ENCODE data around the gene BSN. TPM values are rescaled to one million over a fixed set of nuclear protein-coding genes. Genes with fewer than 3 reads are reported as not detected.

Gene BSN
- total and polyA plus RNA-seq, 2 experiments from 2014 or later: 0.50 to 5.1 TPM

DNA sequence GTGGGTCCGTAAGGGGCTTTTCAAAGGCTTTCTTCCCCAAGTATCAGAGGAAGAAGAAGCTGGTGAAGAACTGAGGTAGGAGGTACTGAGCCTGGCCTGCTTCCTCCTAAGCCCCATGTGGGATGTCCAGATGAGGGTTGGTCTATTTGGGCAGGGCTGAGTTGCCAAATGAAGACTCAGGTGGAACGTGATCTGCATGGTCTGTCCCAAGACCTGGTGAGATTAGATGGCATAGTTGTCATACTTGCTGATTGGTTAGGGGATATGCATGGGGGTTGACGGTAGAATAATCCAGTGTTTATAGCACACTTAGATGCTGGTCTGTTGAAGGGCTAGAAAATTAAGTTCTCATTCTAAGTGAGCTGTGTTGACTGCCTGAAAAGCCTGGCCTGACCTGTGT, 36.3 kb upstream of the BSN start:
- peaks cover 2% of the 10 kb centered on the region for H3K27me3 Mint-ChIP-seq (ENCODE audit: insufficient read depth, low read depth, poor library complexity)
- peaks cover 4% of the 10 kb centered on the region for H3K36me3 ChIP-seq (ENCODE audit: insufficient read depth)
- no peak overlapping the region for H3K4me3 Mint-ChIP-seq
- peaks cover 3% of the 10 kb centered on the region; the same call in 1 of the 2 replicates for H3F3A ChIP-seq (replicated peaks; ENCODE audit: low read depth)
- no peak overlapping the region for H3K27ac Mint-ChIP-seq
- no peaks in the 10 kb centered on the region for H3K9me3 Mint-ChIP-seq
- no peaks in the 10 kb centered on the region for H3K27me3 ChIP-seq (ENCODE audit: insufficient read depth)
- H3K4me2 ChIP-seq: no peak overlapping the region
- TF ChIP-seq, protein P1, sequence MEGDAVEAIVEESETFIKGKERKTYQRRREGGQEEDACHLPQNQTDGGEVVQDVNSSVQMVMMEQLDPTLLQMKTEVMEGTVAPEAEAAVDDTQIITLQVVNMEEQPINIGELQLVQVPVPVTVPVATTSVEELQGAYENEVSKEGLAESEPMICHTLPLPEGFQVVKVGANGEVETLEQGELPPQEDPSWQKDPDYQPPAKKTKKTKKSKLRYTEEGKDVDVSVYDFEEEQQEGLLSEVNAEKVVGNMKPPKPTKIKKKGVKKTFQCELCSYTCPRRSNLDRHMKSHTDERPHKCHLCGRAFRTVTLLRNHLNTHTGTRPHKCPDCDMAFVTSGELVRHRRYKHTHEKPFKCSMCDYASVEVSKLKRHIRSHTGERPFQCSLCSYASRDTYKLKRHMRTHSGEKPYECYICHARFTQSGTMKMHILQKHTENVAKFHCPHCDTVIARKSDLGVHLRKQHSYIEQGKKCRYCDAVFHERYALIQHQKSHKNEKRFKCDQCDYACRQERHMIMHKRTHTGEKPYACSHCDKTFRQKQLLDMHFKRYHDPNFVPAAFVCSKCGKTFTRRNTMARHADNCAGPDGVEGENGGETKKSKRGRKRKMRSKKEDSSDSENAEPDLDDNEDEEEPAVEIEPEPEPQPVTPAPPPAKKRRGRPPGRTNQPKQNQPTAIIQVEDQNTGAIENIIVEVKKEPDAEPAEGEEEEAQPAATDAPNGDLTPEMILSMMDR (conservative IDR thresholded peaks at IDR 0.05; ENCODE audit: low read depth in 2 of 2): no peak
- H3K79me2 ChIP-seq (replicated peaks; ENCODE audit: insufficient read depth): peaks cover 36% of the 10 kb centered on the region
- H3K4me3 ChIP-seq: no peak overlapping the region
- H3K4me1 Mint-ChIP-seq: peaks cover 3% of the 10 kb centered on the region; the same call in 2 of the 3 replicates
- peaks cover 14% of the 10 kb centered on the region for H4K20me1 ChIP-seq (replicated peaks; ENCODE audit: insufficient read depth)
- H3K4me1 ChIP-seq (ENCODE audit: insufficient read depth): no peaks in the 10 kb centered on the region
- no peak for ATAC-seq
- no peak overlapping the region for H2AFZ ChIP-seq
- H3K27ac ChIP-seq (ENCODE audit: low read depth): no peak overlapping the region
- no peak for DNase-seq (ENCODE audit: low spot score)
- H3K36me3 Mint-ChIP-seq (ENCODE audit: low read depth): peaks cover 51% of the 10 kb centered on the region
- no peaks in the 10 kb centered on the region for H3K9me2 ChIP-seq (ENCODE audit: insufficient read depth)

DNA sequence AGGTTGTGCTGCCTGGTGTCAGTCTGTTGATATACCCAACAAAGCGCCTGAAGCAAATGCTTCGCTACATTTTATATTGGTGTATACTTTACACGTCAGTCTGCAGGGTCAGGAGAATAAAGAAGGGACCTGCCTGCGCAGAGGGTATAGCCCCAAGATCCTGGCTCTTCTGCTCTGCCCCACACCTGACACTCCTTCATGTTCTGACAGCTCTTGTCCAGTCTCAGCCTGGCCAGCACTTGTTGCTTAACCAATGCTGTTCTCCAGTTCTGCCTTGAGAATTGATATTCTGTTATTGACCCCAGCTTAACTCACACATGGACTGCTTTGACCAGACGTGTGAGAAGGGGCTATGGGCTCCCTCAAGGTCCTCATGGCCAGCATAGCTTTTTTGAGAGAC, 35.8 kb upstream of the BSN start:
- Histone ChIP-seq H3K36me3 (ENCODE audit: insufficient read depth) (peaks cover 3% of the 10 kb centered on the region), H3K4me2 (no peak overlapping the region), H3K4me1 (ENCODE audit: insufficient read depth) (no peaks in the 10 kb centered on the region), H2AFZ (no peak overlapping the region), H4K20me1 (replicated peaks; ENCODE audit: insufficient read depth) (peaks cover 14% of the 10 kb centered on the region), H3K79me2 (replicated peaks; ENCODE audit: insufficient read depth) (peaks cover 40% of the 10 kb centered on the region), H3F3A (replicated peaks; ENCODE audit: low read depth) (peaks cover 3% of the 10 kb centered on the region; the same call in 1 of the 2 replicates), H3K9me2 (ENCODE audit: insufficient read depth) (no peaks in the 10 kb centered on the region), H3K27me3 (ENCODE audit: insufficient read depth) (no peaks in the 10 kb centered on the region), H3K27ac (ENCODE audit: low read depth) (no peak overlapping the region), H3K4me3 (no peak overlapping the region)
- Mint-ChIP-seq H3K27ac (no peak overlapping the region), H3K4me3 (no peak overlapping the region), H3K27me3 (ENCODE audit: insufficient read depth, low read depth, poor library complexity) (peaks cover 2% of the 10 kb centered on the region), H3K36me3 (ENCODE audit: low read depth) (peaks cover 51% of the 10 kb centered on the region), H3K4me1 (peaks cover 3% of the 10 kb centered on the region; the same call in 2 of the 3 replicates), H3K9me3 (no peaks in the 10 kb centered on the region)
- DNase-seq (ENCODE audit: low spot score) (no peak), ATAC-seq (no peak)
- TF ChIP-seq EZH2 (IDR thresholded peaks at IDR 0.05; ENCODE audit: low read depth, unreplicated experiment) (no peak), ZNF331 (CRISPR knock-in tag; IDR thresholded peaks at IDR 0.05; ENCODE audit: low read depth) (no peak), NANOG (IDR thresholded peaks at IDR 0.05; ENCODE audit: borderline replicate concordance) (no peak)
- TF ChIP-seq, protein P2, sequence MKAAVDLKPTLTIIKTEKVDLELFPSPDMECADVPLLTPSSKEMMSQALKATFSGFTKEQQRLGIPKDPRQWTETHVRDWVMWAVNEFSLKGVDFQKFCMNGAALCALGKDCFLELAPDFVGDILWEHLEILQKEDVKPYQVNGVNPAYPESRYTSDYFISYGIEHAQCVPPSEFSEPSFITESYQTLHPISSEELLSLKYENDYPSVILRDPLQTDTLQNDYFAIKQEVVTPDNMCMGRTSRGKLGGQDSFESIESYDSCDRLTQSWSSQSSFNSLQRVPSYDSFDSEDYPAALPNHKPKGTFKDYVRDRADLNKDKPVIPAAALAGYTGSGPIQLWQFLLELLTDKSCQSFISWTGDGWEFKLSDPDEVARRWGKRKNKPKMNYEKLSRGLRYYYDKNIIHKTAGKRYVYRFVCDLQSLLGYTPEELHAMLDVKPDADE (IDR thresholded peaks at IDR 0.05): no peak
- TF ChIP-seq, protein P3, sequence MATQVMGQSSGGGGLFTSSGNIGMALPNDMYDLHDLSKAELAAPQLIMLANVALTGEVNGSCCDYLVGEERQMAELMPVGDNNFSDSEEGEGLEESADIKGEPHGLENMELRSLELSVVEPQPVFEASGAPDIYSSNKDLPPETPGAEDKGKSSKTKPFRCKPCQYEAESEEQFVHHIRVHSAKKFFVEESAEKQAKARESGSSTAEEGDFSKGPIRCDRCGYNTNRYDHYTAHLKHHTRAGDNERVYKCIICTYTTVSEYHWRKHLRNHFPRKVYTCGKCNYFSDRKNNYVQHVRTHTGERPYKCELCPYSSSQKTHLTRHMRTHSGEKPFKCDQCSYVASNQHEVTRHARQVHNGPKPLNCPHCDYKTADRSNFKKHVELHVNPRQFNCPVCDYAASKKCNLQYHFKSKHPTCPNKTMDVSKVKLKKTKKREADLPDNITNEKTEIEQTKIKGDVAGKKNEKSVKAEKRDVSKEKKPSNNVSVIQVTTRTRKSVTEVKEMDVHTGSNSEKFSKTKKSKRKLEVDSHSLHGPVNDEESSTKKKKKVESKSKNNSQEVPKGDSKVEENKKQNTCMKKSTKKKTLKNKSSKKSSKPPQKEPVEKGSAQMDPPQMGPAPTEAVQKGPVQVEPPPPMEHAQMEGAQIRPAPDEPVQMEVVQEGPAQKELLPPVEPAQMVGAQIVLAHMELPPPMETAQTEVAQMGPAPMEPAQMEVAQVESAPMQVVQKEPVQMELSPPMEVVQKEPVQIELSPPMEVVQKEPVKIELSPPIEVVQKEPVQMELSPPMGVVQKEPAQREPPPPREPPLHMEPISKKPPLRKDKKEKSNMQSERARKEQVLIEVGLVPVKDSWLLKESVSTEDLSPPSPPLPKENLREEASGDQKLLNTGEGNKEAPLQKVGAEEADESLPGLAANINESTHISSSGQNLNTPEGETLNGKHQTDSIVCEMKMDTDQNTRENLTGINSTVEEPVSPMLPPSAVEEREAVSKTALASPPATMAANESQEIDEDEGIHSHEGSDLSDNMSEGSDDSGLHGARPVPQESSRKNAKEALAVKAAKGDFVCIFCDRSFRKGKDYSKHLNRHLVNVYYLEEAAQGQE (IDR thresholded peaks at IDR 0.05; ENCODE audit: unreplicated experiment): no peak
- TF ChIP-seq, protein P4, sequence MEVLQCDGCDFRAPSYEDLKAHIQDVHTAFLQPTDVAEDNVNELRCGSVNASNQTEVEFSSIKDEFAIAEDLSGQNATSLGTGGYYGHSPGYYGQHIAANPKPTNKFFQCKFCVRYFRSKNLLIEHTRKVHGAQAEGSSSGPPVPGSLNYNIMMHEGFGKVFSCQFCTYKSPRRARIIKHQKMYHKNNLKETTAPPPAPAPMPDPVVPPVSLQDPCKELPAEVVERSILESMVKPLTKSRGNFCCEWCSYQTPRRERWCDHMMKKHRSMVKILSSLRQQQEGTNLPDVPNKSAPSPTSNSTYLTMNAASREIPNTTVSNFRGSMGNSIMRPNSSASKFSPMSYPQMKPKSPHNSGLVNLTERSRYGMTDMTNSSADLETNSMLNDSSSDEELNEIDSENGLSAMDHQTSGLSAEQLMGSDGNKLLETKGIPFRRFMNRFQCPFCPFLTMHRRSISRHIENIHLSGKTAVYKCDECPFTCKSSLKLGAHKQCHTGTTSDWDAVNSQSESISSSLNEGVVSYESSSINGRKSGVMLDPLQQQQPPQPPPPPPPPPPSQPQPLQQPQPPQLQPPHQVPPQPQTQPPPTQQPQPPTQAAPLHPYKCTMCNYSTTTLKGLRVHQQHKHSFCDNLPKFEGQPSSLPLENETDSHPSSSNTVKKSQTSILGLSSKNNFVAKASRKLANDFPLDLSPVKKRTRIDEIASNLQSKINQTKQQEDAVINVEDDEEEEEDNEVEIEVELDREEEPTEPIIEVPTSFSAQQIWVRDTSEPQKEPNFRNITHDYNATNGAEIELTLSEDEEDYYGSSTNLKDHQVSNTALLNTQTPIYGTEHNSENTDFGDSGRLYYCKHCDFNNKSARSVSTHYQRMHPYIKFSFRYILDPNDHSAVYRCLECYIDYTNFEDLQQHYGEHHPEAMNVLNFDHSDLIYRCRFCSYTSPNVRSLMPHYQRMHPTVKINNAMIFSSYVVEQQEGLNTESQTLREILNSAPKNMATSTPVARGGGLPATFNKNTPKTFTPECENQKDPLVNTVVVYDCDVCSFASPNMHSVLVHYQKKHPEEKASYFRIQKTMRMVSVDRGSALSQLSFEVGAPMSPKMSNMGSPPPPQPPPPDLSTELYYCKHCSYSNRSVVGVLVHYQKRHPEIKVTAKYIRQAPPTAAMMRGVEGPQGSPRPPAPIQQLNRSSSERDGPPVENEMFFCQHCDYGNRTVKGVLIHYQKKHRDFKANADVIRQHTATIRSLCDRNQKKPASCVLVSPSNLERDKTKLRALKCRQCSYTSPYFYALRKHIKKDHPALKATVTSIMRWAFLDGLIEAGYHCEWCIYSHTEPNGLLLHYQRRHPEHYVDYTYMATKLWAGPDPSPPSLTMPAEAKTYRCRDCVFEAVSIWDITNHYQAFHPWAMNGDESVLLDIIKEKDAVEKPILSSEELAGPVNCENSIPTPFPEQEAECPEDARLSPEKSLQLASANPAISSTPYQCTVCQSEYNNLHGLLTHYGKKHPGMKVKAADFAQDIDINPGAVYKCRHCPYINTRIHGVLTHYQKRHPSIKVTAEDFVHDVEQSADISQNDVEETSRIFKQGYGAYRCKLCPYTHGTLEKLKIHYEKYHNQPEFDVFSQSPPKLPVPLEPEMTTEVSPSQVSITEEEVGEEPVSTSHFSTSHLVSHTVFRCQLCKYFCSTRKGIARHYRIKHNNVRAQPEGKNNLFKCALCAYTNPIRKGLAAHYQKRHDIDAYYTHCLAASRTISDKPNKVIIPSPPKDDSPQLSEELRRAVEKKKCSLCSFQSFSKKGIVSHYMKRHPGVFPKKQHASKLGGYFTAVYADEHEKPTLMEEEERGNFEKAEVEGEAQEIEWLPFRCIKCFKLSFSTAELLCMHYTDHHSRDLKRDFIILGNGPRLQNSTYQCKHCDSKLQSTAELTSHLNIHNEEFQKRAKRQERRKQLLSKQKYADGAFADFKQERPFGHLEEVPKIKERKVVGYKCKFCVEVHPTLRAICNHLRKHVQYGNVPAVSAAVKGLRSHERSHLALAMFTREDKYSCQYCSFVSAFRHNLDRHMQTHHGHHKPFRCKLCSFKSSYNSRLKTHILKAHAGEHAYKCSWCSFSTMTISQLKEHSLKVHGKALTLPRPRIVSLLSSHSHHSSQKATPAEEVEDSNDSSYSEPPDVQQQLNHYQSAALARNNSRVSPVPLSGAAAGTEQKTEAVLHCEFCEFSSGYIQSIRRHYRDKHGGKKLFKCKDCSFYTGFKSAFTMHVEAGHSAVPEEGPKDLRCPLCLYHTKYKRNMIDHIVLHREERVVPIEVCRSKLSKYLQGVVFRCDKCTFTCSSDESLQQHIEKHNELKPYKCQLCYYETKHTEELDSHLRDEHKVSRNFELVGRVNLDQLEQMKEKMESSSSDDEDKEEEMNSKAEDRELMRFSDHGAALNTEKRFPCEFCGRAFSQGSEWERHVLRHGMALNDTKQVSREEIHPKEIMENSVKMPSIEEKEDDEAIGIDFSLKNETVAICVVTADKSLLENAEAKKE (CRISPR knock-in tag; IDR thresholded peaks at IDR 0.05): no peak
